ENCODE measurements around the gene RICTOR.

The RICTOR gene

DNA sequence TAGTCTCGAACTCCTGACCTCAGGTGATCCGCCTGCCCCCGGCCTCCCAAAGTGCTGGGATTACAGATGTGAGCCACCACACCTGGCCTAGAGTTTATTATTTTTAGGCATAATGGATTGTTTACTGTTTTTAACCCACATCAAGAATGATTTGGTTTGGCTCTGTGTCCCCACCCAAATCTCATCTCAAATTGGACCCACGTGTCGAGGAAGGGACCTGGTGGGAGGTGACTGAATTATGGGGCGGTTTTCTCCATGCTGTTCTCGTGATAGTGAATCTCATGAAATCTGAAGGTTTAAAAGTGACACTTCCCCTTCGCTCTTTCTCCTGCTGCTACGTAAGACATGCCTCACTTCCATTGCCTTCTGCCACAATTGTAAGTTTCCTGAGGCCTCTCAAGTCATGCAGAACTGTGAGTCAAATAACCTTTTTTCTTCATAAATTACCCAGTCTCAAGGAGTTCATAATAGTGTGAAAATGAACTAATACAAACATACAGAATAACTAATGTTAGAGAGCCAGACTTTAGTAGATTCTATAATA is 88.2 kb downstream of the RICTOR start:
- Histone ChIP-seq H3K9ac (ENCODE audit: low read length) (no peak overlapping the region), H3K9me3 (ENCODE audit: low read length) (no peaks in the 10 kb centered on the region), H3K27me3 (ENCODE audit: insufficient read depth, low read length) (no peaks in the 10 kb centered on the region), H3K4me3 (ENCODE audit: low read depth, low read length, poor library complexity, severe bottlenecking) (no peak overlapping the region), H4K20me1 (ENCODE audit: insufficient read depth, low read length) (no peaks in the 10 kb centered on the region), H3F3A (ENCODE audit: insufficient read depth, low read length) (no peaks in the 10 kb centered on the region), H3K4me1 (ENCODE audit: insufficient read depth, low read length, severe bottlenecking) (no peaks in the 10 kb centered on the region), H3K36me3 (ENCODE audit: insufficient read depth, low read length) (peaks cover 34% of the 10 kb centered on the region), H2AFZ (ENCODE audit: low read length) (no peak overlapping the region), H3K4me2 (ENCODE audit: low read length) (no peak overlapping the region), H3K9me2 (ENCODE audit: low read depth, low read length) (no peaks in the 10 kb centered on the region), H3K79me2 (ENCODE audit: insufficient read depth, low read length) (no peaks in the 10 kb centered on the region), H3K27ac (ENCODE audit: low read depth, low read length, poor library complexity, severe bottlenecking) (no peak overlapping the region)
- TF ChIP-seq, protein P1, sequence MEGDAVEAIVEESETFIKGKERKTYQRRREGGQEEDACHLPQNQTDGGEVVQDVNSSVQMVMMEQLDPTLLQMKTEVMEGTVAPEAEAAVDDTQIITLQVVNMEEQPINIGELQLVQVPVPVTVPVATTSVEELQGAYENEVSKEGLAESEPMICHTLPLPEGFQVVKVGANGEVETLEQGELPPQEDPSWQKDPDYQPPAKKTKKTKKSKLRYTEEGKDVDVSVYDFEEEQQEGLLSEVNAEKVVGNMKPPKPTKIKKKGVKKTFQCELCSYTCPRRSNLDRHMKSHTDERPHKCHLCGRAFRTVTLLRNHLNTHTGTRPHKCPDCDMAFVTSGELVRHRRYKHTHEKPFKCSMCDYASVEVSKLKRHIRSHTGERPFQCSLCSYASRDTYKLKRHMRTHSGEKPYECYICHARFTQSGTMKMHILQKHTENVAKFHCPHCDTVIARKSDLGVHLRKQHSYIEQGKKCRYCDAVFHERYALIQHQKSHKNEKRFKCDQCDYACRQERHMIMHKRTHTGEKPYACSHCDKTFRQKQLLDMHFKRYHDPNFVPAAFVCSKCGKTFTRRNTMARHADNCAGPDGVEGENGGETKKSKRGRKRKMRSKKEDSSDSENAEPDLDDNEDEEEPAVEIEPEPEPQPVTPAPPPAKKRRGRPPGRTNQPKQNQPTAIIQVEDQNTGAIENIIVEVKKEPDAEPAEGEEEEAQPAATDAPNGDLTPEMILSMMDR (IDR thresholded peaks at IDR 0.05; ENCODE audit: low read length) = no peak
- TF ChIP-seq EZH2 (IDR thresholded peaks at IDR 0.05; ENCODE audit: borderline replicate concordance, low read length) = no peak

DNA sequence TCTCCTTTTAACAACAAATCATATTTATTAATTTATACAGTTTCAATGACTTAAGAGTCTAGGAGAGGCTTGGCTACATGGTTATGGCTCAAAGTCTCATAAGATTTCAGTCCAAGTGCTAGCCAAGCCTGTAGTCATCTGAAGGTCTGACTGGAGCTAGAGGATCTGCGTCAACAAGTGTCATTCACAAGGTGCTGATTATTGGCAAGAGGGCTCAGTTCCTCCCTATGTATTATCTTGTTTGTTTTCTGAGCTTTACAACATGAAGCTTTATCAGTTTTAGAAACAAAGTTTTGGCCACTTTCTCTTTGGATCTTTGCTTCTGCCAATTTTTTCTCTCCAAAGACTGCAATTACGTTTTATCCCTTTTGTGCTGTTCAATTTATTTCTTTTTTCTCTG is 94.7 kb downstream of the RICTOR start:
- Histone ChIP-seq H2AFZ (ENCODE audit: low read length) (no peak overlapping the region), H3F3A (ENCODE audit: insufficient read depth, low read length) (no peaks in the 10 kb centered on the region), H3K9ac (ENCODE audit: low read length) (no peak overlapping the region), H3K9me3 (ENCODE audit: low read length) (no peaks in the 10 kb centered on the region), H3K36me3 (ENCODE audit: insufficient read depth, low read length) (peaks cover 20% of the 10 kb centered on the region), H4K20me1 (ENCODE audit: insufficient read depth, low read length) (no peaks in the 10 kb centered on the region), H3K4me3 (ENCODE audit: low read depth, low read length, poor library complexity, severe bottlenecking) (no peak overlapping the region), H3K27me3 (ENCODE audit: insufficient read depth, low read length) (no peaks in the 10 kb centered on the region), H3K79me2 (ENCODE audit: insufficient read depth, low read length) (no peaks in the 10 kb centered on the region), H3K4me1 (ENCODE audit: insufficient read depth, low read length, severe bottlenecking) (no peaks in the 10 kb centered on the region), H3K4me2 (ENCODE audit: low read length) (no peak overlapping the region), H3K27ac (ENCODE audit: low read depth, low read length, poor library complexity, severe bottlenecking) (no peak overlapping the region), H3K9me2 (ENCODE audit: low read depth, low read length) (no peaks in the 10 kb centered on the region)
- no peak for TF ChIP-seq EZH2 (IDR thresholded peaks at IDR 0.05; ENCODE audit: borderline replicate concordance, low read length)
- TF ChIP-seq, protein P1 (IDR thresholded peaks at IDR 0.05; ENCODE audit: low read length) = no peak

DNA sequence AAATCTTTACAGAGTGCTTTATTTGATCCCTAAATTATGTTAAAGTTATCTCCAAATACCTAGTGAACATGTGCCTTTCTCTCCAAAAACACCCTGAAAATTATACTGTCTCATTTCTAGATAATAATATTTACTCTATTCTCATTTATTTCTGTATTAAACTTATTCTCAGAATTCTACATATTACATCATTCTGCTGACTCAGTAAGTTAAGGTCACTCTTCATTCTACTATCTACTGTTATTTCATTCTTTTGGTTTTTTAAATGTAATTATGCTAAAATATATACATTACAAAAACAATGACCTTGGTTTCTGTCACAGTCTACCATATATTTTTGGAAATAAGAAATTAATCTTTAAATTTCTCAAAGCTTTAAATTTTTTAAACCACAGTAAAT is 96.2 kb downstream of the RICTOR start:
- H3K4me2 ChIP-seq (ENCODE audit: low read length) = no peak overlapping the region
- no peaks in the 10 kb centered on the region for H3K4me1 ChIP-seq (ENCODE audit: insufficient read depth, low read length, severe bottlenecking)
- H3K36me3 ChIP-seq (ENCODE audit: insufficient read depth, low read length) = peaks cover 32% of the 10 kb centered on the region
- H3K27ac ChIP-seq (ENCODE audit: low read depth, low read length, poor library complexity, severe bottlenecking) = no peak overlapping the region
- H3K4me3 ChIP-seq (ENCODE audit: low read depth, low read length, poor library complexity, severe bottlenecking) = no peak overlapping the region
- H3K27me3 ChIP-seq (ENCODE audit: insufficient read depth, low read length) = no peaks in the 10 kb centered on the region
- no peaks in the 10 kb centered on the region for H3F3A ChIP-seq (ENCODE audit: insufficient read depth, low read length)
- H3K9ac ChIP-seq (ENCODE audit: low read length) = no peak overlapping the region
- H2AFZ ChIP-seq (ENCODE audit: low read length) = no peak overlapping the region
- H3K79me2 ChIP-seq (ENCODE audit: insufficient read depth, low read length) = no peaks in the 10 kb centered on the region
- no peaks in the 10 kb centered on the region for H3K9me2 ChIP-seq (ENCODE audit: low read depth, low read length)
- TF ChIP-seq EZH2 (IDR thresholded peaks at IDR 0.05; ENCODE audit: borderline replicate concordance, low read length) = no peak
- TF ChIP-seq, protein P1 (IDR thresholded peaks at IDR 0.05; ENCODE audit: low read length) = no peak
- no peaks in the 10 kb centered on the region for H3K9me3 ChIP-seq (ENCODE audit: low read length)
- no peaks in the 10 kb centered on the region for H4K20me1 ChIP-seq (ENCODE audit: insufficient read depth, low read length)
